HepG2 (cell line): ENCODE data around the gene PLXNB2. TPM values are rescaled to one million over a fixed set of nuclear protein-coding genes. Genes with fewer than 3 reads are reported as not detected.
A peak's percentile ranks its signal among the peaks of the same experiment; 100 is the strongest.

Source experiments
- AKAP8 ChIP-seq: sonication (generic); formaldehyde crosslinking; IDR thresholded peaks from 2 replicates; pipeline ENCODE4 v1.5.1; 2020; ENCODE audit warnings: mild to moderate bottlenecking, missing genetic modification reagents
- BRCA1 ChIP-seq: sonication (generic); formaldehyde crosslinking; IDR thresholded peaks from 2 replicates; pipeline ENCODE4 v1.4.0; 2020; ENCODE audit warnings: missing genetic modification reagents
- CCAR2 ChIP-seq: fragments of 200-400 bp; formaldehyde crosslinking; optimal IDR thresholded peaks from 2 replicates; pipeline ENCODE3; 2018; ENCODE audit warnings: low read depth, mild to moderate bottlenecking, low read length, moderate library complexity
- DNMT1 ChIP-seq: sonication (generic); formaldehyde crosslinking; IDR thresholded peaks from 2 replicates; pipeline ENCODE4 v1.5.1; 2020; ENCODE audit warnings: mild to moderate bottlenecking, missing genetic modification reagents
- FOXK2 ChIP-seq: fragments of 450-650 bp; IDR thresholded peaks from 2 replicates; pipeline ENCODE4 v1.6.1; 2016
- IKZF4 ChIP-seq: sonication (generic); formaldehyde crosslinking; IDR thresholded peaks from 2 replicates; pipeline ENCODE4 v1.5.1; 2020; ENCODE audit warnings: borderline replicate concordance, mild to moderate bottlenecking, low read depth, missing genetic modification reagents; ENCODE audit errors: not compliant biosample characterization
- IRF9 ChIP-seq: sonication (generic); formaldehyde crosslinking; IDR thresholded peaks from 2 replicates; pipeline ENCODE4 v1.8.0; 2022; ENCODE audit warnings: missing genetic modification reagents, mild to moderate bottlenecking, borderline replicate concordance
- MBNL3 ChIP-seq: fragments of 250-450 bp; sonication (Bioruptor Pico); conservative IDR thresholded peaks from 2 replicates; pipeline ENCODE4 v1.8.0; 2022; ENCODE audit warnings: mild to moderate bottlenecking, inconsistent platforms
- NR1H2 ChIP-seq: sonication (generic); formaldehyde crosslinking; IDR thresholded peaks from 2 replicates; pipeline ENCODE4 v1.8.1; 2022; ENCODE audit warnings: low read depth, missing genetic modification reagents, borderline replicate concordance
- PHF5A ChIP-seq: IDR thresholded peaks from one replicate; pipeline ENCODE4 v1.6.1; 2018; ENCODE audit warnings: low read depth, missing genetic modification reagents; ENCODE audit not compliant: unreplicated experiment
- RCOR2 ChIP-seq: IDR thresholded peaks from 2 replicates; pipeline ENCODE4 v1.6.1; 2016; ENCODE audit warnings: missing biosample characterization, missing genetic modification reagents
- RERE ChIP-seq: IDR thresholded peaks from 2 replicates; pipeline ENCODE4 v1.6.1; 2016; ENCODE audit warnings: low read depth, missing genetic modification reagents, missing compliant biosample characterization
- SMARCE1 ChIP-seq: fragments of 450-650 bp; IDR thresholded peaks from 2 replicates; pipeline ENCODE4 v1.6.1; 2017; ENCODE audit warnings: borderline replicate concordance
- THAP11 ChIP-seq: IDR thresholded peaks from 2 replicates; pipeline ENCODE4 v1.6.1; 2016; ENCODE audit warnings: missing biosample characterization, missing genetic modification reagents
- ZC3H13 ChIP-seq: sonication (generic); formaldehyde crosslinking; IDR thresholded peaks from 2 replicates; pipeline ENCODE4 v1.8.1; 2023; ENCODE audit warnings: mild to moderate bottlenecking, missing genetic modification reagents, moderate library complexity
- ZFP91 ChIP-seq: sonication (generic); formaldehyde crosslinking; IDR thresholded peaks from 2 replicates; pipeline ENCODE4 v1.9.0; 2022; ENCODE audit warnings: missing genetic modification reagents, mild to moderate bottlenecking, borderline replicate concordance
- ZNF30 ChIP-seq: sonication (generic); formaldehyde crosslinking; IDR thresholded peaks from 2 replicates; pipeline ENCODE4 v1.5.0; 2020; ENCODE audit warnings: mild to moderate bottlenecking, missing genetic modification reagents
- ZNF530 ChIP-seq: sonication (generic); formaldehyde crosslinking; IDR thresholded peaks from 2 replicates; pipeline ENCODE4 v1.5.0; 2020; ENCODE audit warnings: low read depth, mild to moderate bottlenecking, missing genetic modification reagents
- ZNF546 ChIP-seq: sonication (generic); formaldehyde crosslinking; conservative IDR thresholded peaks from 2 replicates; pipeline ENCODE4 v1.8.1; 2023; ENCODE audit warnings: mild to moderate bottlenecking, missing genetic modification reagents
- polyA plus RNA-seq, 8 experiments: library from polyadenylated mRNA; depleted of rRNA in 3 of 8; stranded (reverse) in 7 of 8; unstranded in 1 of 8; fragments of >200 nt; fragmentation: Illumina TruSeq in 4 of 8; extraction: Trizol in 4 of 8; gene quantifications; 2 replicates each; pipeline versions ENCODE4 v1.2.1 to v1.2.3, GENCODE V29; 2011 to 2016; ENCODE audit warnings: low read depth in 4 of 8, missing spikeins in 1 of 8, mixed read lengths in 1 of 8; ENCODE audit not compliant: insufficient read depth in 1 of 8
- total RNA-seq, 5 experiments: library from RNA; depleted of rRNA; stranded (reverse); fragments of >200 nt; fragmentation: Illumina TruSeq; extraction: Trizol; gene quantifications; 2 replicates each; pipeline ENCODE4 v1.2.3, GENCODE V29; 2016; ENCODE audit warnings: low read depth in 1 of 5
- TF ChIP-seq, protein P1 (sequence below): sonication (generic); formaldehyde crosslinking; IDR thresholded peaks from 2 replicates; pipeline ENCODE4 v1.4.0; 2020; ENCODE audit warnings: missing genetic modification reagents

PLXNB2 gene
- total and polyA plus RNA-seq, 2 of the 13 experiments (the other 11 are each of a cell fraction or from before 2014, with no cell fraction given) = 32.6 to 68.9 TPM

DNA sequence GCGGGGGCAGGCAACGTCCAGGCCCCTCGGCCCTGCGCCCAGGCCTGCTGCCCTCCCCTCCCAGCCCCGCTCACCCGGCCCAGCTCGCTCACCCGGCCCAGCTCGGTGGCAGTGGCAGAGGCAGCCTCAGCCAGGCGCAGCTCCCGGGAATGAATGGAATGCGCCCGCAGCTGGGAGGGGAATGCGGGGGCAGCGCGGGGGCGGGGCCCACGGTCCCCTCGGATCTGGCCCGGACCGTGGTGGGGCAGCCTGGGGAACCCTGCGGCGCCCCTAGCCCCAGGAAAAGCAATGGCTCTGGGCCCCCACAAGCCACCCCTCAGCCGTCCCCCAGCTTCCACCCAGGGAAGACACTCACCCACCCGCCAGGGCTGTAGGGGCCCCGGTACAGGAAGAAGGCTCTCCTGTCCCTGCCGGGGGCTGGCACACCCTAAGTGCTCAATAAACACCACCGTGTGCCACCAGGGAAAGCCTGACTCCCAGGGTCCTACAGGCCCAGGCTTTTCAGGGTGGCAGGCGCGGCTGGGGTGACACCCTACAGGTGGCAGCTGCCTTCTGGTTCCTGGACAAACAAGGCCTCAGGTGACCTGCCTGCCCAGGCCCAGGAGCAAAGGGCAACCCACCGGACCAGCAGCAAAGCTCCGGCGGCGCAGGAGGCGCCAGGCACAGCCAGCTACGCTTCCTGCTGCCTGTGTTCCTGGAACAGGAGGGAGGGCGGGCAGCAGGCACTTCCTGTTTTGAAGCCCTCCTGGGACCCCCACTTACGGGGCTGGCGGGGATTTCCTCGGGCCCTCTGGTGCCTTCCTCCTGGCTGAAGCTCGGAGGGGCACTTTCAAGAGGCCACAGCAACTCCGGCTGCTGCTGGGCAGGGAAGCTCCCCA, 13.8 kb downstream of the PLXNB2 start (continued):
- no peak for TF ChIP-seq THAP11 (CRISPR knock-in tag)
- no peak for TF ChIP-seq FOXK2
- TF ChIP-seq RERE (CRISPR knock-in tag) = peak; percentile 63; the same call in 1 of the 2 replicates
- TF ChIP-seq RCOR2 (CRISPR knock-in tag) = peak; percentile 20; the same call in 1 of the 2 replicates
- TF ChIP-seq AKAP8 = peak; percentile 29; the same call in 1 of the 2 replicates
- TF ChIP-seq SMARCE1 = no peak
- TF ChIP-seq ZNF530 (CRISPR knock-in tag) = no peak
- TF ChIP-seq BRCA1 (CRISPR knock-in tag) = peak; percentile 85
- no peak for TF ChIP-seq IRF9 (CRISPR knock-in tag)
- peak; percentile 30; the same call in 1 of the 2 replicates for TF ChIP-seq ZC3H13 (CRISPR knock-in tag)
- no peak for TF ChIP-seq MBNL3 (CRISPR knock-in tag)
- 0 out of 2 replicates have a peak, but pooled peaks have one; percentile 57 for TF ChIP-seq ZNF30 (CRISPR knock-in tag)
- no peak for TF ChIP-seq PHF5A (CRISPR knock-in tag)
- no peak for TF ChIP-seq CCAR2
- no peak for TF ChIP-seq NR1H2
- TF ChIP-seq ZFP91 (CRISPR knock-in tag) = peak; percentile 89
- TF ChIP-seq IKZF4 (CRISPR knock-in tag) = no peak
- TF ChIP-seq, protein P1, sequence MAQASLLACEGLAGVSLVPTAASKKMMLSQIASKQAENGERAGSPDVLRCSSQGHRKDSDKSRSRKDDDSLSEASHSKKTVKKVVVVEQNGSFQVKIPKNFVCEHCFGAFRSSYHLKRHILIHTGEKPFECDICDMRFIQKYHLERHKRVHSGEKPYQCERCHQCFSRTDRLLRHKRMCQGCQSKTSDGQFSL (CRISPR knock-in tag) = peak; percentile 89
- TF ChIP-seq ZNF546 (CRISPR knock-in tag) = no peak
- TF ChIP-seq DNMT1 (CRISPR knock-in tag) = no peak
